Loucy (cell line): Measurements from ENCODE around the gene PAPSS2.

Source experiments
- H2AFZ ChIP-seq: fragments of 200-600 bp; sonication (generic); 2 replicates; pipeline ENCODE4 v1.6.0; 2016; ENCODE audit warnings: antibody characterized with exemption, mild to moderate bottlenecking, low read length, moderate library complexity
- H3F3A ChIP-seq: fragments of 200-600 bp; 2 replicates; pipeline ENCODE4 v1.6.0; 2016; ENCODE audit warnings: antibody characterized with exemption, low read depth, mild to moderate bottlenecking
- H3K27me3 ChIP-seq: fragments of 200-600 bp; sonication (generic); 2 replicates; pipeline ENCODE4 v1.6.1; 2014; ENCODE audit warnings: low read length, mild to moderate bottlenecking; ENCODE audit not compliant: insufficient read depth, poor library complexity, severe bottlenecking
- H3K36me3 ChIP-seq: fragments of 200-600 bp; sonication (generic); 2 replicates; pipeline ENCODE4 v1.6.1; 2016; ENCODE audit warnings: low read length; ENCODE audit not compliant: insufficient read depth
- H3K4me1 ChIP-seq: fragments of 200-600 bp; sonication (generic); 2 replicates; pipeline ENCODE4 v1.5.1; 2014; ENCODE audit warnings: low read length, mild to moderate bottlenecking; ENCODE audit not compliant: insufficient read depth, poor library complexity, severe bottlenecking
- H3K4me2 ChIP-seq: fragments of 200-600 bp; sonication (generic); 2 replicates; pipeline ENCODE4 v1.6.0; 2014; ENCODE audit warnings: antibody characterized with exemption, low read length, low read depth, mild to moderate bottlenecking; ENCODE audit not compliant: poor library complexity, severe bottlenecking
- H3K4me3 ChIP-seq: fragments of 200-600 bp; sonication (generic); 2 replicates; pipeline ENCODE4 v1.5.1; 2014; ENCODE audit warnings: low read length, mild to moderate bottlenecking, mixed read lengths; ENCODE audit not compliant: poor library complexity, severe bottlenecking
- H3K79me2 ChIP-seq: fragments of 200-600 bp; sonication (generic); 2 replicates; pipeline ENCODE4 v1.6.1; 2014; ENCODE audit warnings: low read length; ENCODE audit not compliant: insufficient read depth
- H3K9ac ChIP-seq: fragments of 200-600 bp; sonication (generic); 2 replicates; pipeline ENCODE4 v1.6.0; 2014; ENCODE audit warnings: mild to moderate bottlenecking, low read depth, low read length, moderate library complexity; ENCODE audit not compliant: poor library complexity, severe bottlenecking
- H3K9me2 ChIP-seq: fragments of 200-600 bp; sonication (generic); replicated peaks from 2 replicates; pipeline ENCODE4 v1.6.1; 2016; ENCODE audit warnings: low read depth, low read length, mixed read lengths
- H3K9me3 ChIP-seq: fragments of 200-600 bp; sonication (generic); 2 replicates; pipeline ENCODE4 v1.6.1; 2014; ENCODE audit warnings: mild to moderate bottlenecking, antibody characterized with exemption, low read length, low read depth; ENCODE audit not compliant: insufficient read depth
- H4K20me1 ChIP-seq: fragments of 200-600 bp; sonication (generic); 2 replicates; pipeline ENCODE4 v1.6.0; 2014; ENCODE audit warnings: antibody characterized with exemption, low read length, mild to moderate bottlenecking; ENCODE audit not compliant: insufficient read depth, poor library complexity, severe bottlenecking
- CTCF ChIP-seq: fragments of 200-600 bp; sonication (generic); conservative IDR thresholded peaks from 2 replicates; pipeline ENCODE4 v1.5.1; 2014; ENCODE audit warnings: mild to moderate bottlenecking, antibody characterized with exemption, low read length
- EZH2phosphoT487 ChIP-seq: fragments of 200-600 bp; IDR thresholded peaks from 2 replicates; pipeline ENCODE4 v1.6.1; 2018; ENCODE audit warnings: antibody characterized with exemption, mild to moderate bottlenecking, moderate library complexity, borderline replicate concordance

Gene PAPSS2

DNA sequence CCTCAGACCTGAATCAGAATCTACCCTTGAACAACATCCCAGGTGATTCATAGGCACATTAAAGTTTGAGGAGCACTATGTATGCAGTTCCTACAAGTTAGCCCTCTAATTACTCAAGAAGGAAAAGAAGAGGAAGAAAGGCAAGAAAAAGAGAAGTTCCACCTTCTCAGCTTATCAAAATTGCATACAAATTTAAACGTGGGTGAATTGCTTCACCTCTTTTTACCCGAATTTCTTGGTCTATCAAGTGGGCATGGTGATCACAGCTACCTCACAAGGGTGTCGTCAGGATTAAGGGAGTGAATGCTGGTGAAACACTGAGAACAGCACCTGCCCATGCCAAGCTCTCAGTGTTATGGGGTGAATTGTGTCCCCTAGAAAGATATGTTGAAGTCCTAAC, 43.8 kb upstream of the PAPSS2 start:
- no peaks in the 10 kb centered on the region for H3K9me3 ChIP-seq
- H3K36me3 ChIP-seq = no peaks in the 10 kb centered on the region
- H4K20me1 ChIP-seq = no peaks in the 10 kb centered on the region
- H3K4me1 ChIP-seq = no peaks in the 10 kb centered on the region
- H3K4me3 ChIP-seq = no peak overlapping the region
- TF ChIP-seq EZH2phosphoT487 = no peak
- TF ChIP-seq CTCF = no peak
- no peaks in the 10 kb centered on the region for H3F3A ChIP-seq
- H3K4me2 ChIP-seq = no peak overlapping the region
- H3K27me3 ChIP-seq = no peaks in the 10 kb centered on the region
- H3K9ac ChIP-seq = no peak overlapping the region
- no peaks in the 10 kb centered on the region for H3K79me2 ChIP-seq
- H3K9me2 ChIP-seq = no peaks in the 10 kb centered on the region
- no peak overlapping the region for H2AFZ ChIP-seq

- Histone ChIP-seq H3K4me1 (no peaks in the 10 kb centered on the region), H2AFZ (no peak overlapping the region)
Observed at GRCh38 chr10:87617503-87617902, 42.2 kb upstream of the PAPSS2 start.

GRCh38 chr10:87618566-87619423, 40.9 kb upstream of the PAPSS2 start:
- TF ChIP-seq CTCF (no peak), EZH2phosphoT487 (no peak)
- Histone ChIP-seq H3K4me3 (no peak overlapping the region), H2AFZ (no peak overlapping the region)

More at GRCh38 chr10:87617503-87617902, 42.2 kb upstream of the PAPSS2 start:
- no peak for TF ChIP-seq EZH2phosphoT487
- no peak for TF ChIP-seq CTCF
- Histone ChIP-seq H3F3A (no peaks in the 10 kb centered on the region), H3K9me3 (no peaks in the 10 kb centered on the region), H3K79me2 (no peaks in the 10 kb centered on the region), H3K4me2 (no peak overlapping the region), H3K27me3 (no peaks in the 10 kb centered on the region), H3K9me2 (no peaks in the 10 kb centered on the region), H3K9ac (no peak overlapping the region), H3K4me3 (no peak overlapping the region), H4K20me1 (no peaks in the 10 kb centered on the region), H3K36me3 (no peaks in the 10 kb centered on the region)

More at GRCh38 chr10:87618566-87619423, 40.9 kb upstream of the PAPSS2 start:
- Histone ChIP-seq H3K27me3 (no peaks in the 10 kb centered on the region), H3K9me2 (no peaks in the 10 kb centered on the region), H3K36me3 (no peaks in the 10 kb centered on the region), H4K20me1 (no peaks in the 10 kb centered on the region), H3K9me3 (no peaks in the 10 kb centered on the region), H3K79me2 (no peaks in the 10 kb centered on the region), H3K4me1 (no peaks in the 10 kb centered on the region), H3K4me2 (no peak overlapping the region), H3K9ac (no peak overlapping the region), H3F3A (no peaks in the 10 kb centered on the region)
